HG02610 (cell line): ENCODE results near the gene RAPGEF2.

Experiments used
- ATAC-seq: cut with Tn5 transposase; IDR thresholded peaks from one replicate; pipeline ENCODE4 v1.9.1; 2021; ENCODE audit warnings: mild to moderate bottlenecking, moderate library complexity; ENCODE audit not compliant: unreplicated experiment

RAPGEF2 gene

DNA sequence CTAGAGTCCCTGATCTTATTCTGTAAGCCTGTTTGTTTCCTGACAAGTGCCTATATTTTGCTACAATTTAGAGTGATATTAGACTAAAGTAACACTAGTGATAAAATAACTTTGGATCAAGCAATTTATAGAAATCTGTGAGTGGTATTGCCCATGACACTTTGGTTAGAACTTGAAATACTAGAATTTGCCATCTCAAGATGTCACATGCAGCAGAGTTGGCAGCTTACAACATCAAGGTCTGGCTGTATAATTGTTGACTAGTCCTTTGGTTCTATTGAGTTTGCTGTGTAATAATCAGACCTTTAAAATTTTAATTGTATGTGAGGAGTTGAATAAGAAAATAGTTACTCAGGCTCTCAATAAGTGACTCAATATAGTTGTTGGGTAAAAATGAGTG is 167.1 kb downstream of the RAPGEF2 start:
- ATAC-seq: no peak

DNA sequence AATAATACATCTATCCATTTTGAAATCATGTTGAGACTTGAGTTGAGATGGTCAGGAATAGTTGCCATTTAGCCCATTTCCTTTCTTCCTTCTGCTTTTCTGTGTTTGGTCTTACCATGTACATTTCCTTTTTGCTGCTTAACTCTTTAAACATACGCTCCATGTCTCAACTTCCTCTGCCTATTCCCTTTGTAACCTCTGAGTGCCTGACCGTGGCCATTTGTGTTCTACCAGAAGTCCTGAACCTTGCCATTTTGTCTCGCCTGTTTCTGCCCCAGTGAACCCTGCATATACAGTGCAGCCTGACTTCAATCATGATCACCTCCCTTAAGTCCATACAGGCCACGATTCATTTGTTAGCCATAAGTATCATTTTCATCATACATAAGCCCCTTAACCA is 169.0 kb downstream of the RAPGEF2 start:
- ATAC-seq: no peak

GRCh38 chr4:159272273-159273140 is 169.6 kb downstream of the RAPGEF2 start:
- ATAC-seq: no peak

DNA sequence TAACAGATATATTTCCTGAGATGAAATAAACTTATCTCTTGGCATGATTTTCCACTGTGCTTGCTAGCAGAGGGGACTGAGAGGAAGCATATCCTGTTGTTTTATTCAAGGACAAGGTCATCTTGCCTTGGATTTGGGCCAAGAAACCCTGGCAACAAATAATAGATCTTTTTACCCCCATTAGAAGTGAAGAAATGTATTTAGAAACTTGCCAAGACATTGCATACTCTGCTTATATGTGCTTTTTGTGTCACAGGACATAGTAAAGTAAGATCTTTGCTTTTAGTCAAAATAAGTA is 170.2 kb downstream of the RAPGEF2 start:
- no peak for ATAC-seq

DNA sequence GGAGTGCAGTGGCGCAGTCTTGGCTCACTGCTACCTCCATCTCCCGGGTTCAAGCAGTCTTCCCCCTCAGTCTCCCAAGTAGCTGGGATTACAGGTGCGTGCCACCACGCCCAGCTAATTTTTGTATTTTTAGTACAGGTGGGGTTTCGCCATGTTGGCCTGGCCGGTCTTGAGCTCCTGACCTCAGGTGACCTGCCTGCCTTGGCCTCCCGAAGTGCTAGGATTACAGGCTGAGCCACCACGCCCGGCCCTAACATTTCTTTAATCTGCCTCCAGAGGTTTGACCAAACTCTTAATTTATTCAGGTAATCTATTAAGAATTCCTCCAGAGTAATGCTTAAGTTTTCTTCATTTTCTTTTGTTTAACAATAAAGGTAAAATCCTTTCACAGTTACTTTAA is 171.0 kb downstream of the RAPGEF2 start:
- no peak for ATAC-seq

- no peak for ATAC-seq
These were observed 175.5 kb downstream of the RAPGEF2 start for GRCh38 chr4:159278399-159278798.

- no peak for ATAC-seq
These were observed 176.2 kb downstream of the RAPGEF2 start for GRCh38 chr4:159279084-159279483.

- no peak for ATAC-seq
These were observed 177.7 kb downstream of the RAPGEF2 start for GRCh38 chr4:159280442-159281172.

DNA sequence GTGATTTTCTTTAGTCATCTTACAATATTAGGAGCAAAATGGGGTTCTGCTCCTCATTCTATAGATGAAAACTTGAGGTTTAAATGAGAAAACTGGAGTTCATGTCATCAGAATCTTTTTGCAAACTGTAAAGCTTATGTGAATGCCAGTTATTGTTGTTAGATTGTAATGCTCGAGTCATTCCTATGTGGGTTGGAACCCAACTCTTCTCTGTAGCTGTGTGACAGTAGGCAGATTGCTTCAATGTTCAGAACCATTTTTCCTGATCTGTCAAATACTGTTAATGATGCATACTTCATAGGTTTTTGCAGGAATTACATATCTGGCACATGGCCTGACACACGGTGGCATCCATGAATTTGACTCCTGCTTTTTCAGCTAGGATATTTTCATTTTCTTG is 178.9 kb downstream of the RAPGEF2 start:
- no peak for ATAC-seq

GRCh38 chr4:159282329-159282728 is 179.4 kb downstream of the RAPGEF2 start:
- ATAC-seq: no peak

DNA sequence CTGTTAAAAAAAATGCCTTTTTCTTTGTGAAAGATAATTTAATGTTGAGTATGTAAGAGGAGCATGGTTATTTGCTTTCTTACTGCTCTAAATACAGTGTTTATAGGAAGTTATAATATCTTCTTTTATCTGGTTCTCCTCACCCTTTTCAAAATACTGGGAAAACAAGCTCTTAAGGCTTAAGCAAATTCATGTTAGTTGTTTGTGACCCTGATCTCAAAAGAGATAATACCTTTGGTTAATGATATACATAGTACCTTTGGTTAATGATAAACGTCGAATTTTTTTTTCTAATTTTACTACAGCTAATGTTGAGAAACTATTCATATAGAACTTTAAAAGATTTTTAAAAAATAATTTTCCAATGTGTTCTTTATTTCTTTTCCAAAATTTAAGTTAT is 180.1 kb downstream of the RAPGEF2 start:
- ATAC-seq: no peak

DNA sequence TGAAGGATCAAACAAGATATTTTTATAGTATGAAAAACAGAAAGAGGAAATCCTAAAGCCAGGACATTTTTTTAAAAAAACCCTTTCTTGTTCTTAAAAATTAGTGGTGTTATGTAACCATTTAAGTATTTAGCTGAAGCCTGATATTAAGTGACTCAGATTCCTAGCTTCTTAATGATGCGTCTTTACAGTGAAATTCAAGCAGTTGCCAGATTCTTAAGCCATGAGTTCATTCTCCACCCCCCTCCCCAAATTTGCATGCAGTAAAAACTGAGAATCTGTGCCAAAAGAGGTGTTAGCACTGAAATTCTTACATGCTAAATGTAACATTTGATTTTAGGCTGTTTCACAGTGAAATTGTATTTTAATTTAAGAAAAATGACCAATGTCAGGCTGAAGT is 180.8 kb downstream of the RAPGEF2 start:
- ATAC-seq: no peak

DNA sequence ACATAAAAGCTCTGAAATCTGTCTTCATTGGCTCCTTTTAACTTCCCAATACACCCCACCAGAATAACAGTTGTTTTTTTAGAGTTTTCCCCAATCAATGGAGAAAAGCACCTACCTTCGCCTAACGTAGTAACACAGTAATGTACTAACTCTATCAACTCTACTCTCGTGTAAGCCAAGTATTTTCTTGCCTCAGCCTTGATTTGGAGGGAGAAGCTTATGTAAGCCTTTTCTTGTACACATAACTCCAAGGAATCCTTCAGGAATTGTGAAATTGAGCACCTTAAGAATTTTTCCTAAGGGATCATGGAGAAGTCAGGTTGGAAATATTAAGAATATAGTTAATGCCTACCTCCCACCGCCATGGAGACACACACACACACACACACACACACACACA is 181.2 kb downstream of the RAPGEF2 start:
- no peak for ATAC-seq

DNA sequence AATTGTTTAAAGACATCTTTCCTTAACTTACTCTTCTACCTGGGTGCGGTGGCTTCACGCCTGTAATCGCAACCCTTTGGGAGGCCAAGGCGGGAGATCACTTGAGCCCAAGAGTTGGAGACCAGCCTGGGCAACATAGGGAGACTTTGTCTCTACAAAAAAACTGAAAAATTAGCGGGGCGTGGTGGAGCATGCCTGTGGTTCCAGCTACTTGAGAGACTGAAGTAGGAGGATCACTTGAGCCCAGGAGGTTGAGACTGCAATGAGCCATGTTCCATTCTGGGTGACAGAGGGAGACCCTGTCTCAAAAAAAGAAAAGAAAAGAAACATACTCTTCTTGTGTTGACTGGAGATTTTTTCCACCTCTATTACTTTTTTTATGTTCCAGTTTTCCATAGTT is 181.9 kb downstream of the RAPGEF2 start:
- no peak for ATAC-seq

DNA sequence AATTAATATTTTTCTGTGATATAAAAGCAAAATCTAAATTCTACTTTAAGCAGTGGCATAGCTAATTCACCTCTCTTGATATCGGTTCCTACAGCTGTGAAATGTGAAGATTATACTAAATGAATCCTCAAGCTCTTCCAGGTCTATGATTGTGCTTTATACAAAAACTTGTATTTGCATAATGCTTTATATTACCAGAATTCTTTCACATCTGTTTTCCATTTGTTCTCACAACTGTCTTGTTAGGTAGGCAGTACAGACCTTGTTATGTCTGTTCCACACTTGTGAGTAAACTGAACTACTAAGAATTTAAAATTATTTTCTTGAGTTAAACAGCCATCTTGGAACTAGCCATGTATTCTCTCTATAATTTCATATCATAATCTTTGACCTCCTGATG is 184.9 kb downstream of the RAPGEF2 start:
- no peak for ATAC-seq

- ATAC-seq: no peak
These were observed 186.8 kb downstream of the RAPGEF2 start for GRCh38 chr4:159289682-159290081.

DNA sequence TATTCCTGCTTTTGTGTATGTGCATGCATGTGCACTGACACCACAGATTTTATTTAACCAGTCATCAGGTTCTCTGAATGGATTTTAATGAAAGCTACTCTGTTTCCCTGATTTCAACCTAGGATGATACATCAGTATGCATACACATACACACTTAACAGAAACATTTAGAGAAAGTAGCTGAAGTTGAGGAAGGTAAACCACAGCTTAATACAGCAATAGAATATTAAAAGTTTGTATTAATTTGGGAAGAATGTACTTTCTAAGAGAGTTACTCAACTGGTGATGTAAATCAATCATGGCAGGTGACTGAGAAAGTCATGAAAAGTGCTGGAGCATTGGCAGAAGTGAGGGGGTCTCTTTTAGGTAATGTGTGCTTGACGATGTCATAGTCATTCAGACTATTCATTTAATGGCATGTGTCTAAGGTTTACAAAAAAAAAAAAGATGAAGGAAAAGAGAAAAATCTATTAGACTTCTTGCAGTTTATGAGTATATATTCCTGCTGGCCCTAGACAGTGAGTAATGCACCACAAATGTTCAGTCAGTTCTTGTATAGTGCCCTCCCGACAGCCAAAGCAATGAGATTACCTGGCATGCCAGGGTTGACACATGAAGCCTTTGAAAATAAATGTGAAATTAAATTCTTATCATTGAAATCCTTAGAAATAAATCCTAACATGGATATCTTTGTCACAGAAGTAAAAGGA is 187.6 kb downstream of the RAPGEF2 start:
- no peak for ATAC-seq

- ATAC-seq: no peak
These were observed 188.3 kb downstream of the RAPGEF2 start for GRCh38 chr4:159291176-159291575.

GRCh38 chr4:159292137-159292896 is 189.4 kb downstream of the RAPGEF2 start:
- no peak for ATAC-seq

GRCh38 chr4:159293811-159294515 is 191.1 kb downstream of the RAPGEF2 start:
- ATAC-seq: no peak

GRCh38 chr4:159296061-159296460 is 193.2 kb downstream of the RAPGEF2 start:
- ATAC-seq: no peak
